Testis (tissue), 2 donors: ENCODE measurements around the gene GTPBP4.

Experiments
- CTCF ChIP-seq, 3 experiments: fragments of 450-650 bp in 2 of 3; fragments of 200-600 bp in 1 of 3; sonication (generic) in 1 of 3; IDR thresholded peaks; one replicate each; pipeline ENCODE4 v1.5.1; 2016 to 2019; ENCODE audit warnings: antibody characterized with exemption in 3 of 3, mild to moderate bottlenecking in 2 of 3, moderate library complexity in 1 of 3
- POLR2A ChIP-seq: fragments of 450-650 bp; IDR thresholded peaks from one replicate; pipeline ENCODE4 v1.6.1; 2017; ENCODE audit warnings: antibody characterized with exemption, mild to moderate bottlenecking, moderate library complexity

GRCh38 chr10:1036341-1036791, 48.1 kb downstream of the GTPBP4 start:
- TF ChIP-seq CTCF (IDR thresholded peaks at IDR 0.05), result no peak
- TF ChIP-seq POLR2A, result no peak
